ENCODE data around the gene KMT2B. TPM values are rescaled to one million over a fixed set of nuclear protein-coding genes. Genes with fewer than 3 reads are reported as not detected.

The KMT2B gene
- total and polyA plus RNA-seq, 2 of the 8 experiments (the other 6 are each of a cell fraction or from before 2014, with no cell fraction given) = 26.7 to 38.6 TPM

DNA sequence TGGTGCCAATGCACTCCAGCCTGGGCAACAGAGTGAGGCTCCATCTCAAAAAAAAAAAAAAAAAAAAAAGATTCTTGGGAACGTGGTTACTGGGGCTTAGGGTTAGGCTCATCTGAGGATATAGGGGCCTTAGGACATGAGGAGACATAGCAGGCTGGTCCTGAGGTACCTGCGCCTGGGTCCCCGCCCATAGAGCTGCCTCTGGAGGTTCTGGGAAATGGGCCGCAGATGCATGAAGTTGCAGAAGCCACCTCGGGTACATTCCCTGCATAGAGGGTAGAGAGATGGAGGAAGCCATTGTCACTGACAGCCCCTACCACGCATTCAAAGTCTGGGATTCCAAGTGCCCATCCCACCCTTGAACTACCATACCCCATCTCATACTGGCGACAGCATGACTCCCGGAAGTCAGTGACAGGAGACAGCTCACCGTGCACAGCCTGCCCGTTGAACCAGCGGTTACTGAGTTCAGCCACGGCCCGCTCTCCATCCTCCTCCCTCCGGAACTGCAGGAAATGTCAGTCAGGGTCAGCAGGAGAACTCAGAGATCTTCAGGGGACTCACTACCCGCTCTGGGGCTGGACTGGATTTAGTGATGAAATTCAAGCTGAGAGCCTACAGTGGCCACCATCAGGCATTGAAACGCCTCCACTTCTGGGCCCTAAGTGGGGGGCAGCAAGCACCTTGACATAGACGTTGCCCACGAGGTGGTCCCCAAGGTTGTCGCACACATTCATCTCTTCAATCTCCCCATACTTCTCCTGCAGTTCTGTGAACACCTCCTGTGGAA, 26.0 kb downstream of the KMT2B start (continued):
- no peak for TF ChIP-seq RNF2 (IDR thresholded peaks at IDR 0.05; ENCODE audit: borderline replicate concordance, low read depth, low read length, missing control alignments, poor library complexity, severe bottlenecking)
- no peak for TF ChIP-seq EZH2 (IDR thresholded peaks at IDR 0.05; ENCODE audit: low read depth, low read length, severe bottlenecking)
- TF ChIP-seq, protein P1, sequence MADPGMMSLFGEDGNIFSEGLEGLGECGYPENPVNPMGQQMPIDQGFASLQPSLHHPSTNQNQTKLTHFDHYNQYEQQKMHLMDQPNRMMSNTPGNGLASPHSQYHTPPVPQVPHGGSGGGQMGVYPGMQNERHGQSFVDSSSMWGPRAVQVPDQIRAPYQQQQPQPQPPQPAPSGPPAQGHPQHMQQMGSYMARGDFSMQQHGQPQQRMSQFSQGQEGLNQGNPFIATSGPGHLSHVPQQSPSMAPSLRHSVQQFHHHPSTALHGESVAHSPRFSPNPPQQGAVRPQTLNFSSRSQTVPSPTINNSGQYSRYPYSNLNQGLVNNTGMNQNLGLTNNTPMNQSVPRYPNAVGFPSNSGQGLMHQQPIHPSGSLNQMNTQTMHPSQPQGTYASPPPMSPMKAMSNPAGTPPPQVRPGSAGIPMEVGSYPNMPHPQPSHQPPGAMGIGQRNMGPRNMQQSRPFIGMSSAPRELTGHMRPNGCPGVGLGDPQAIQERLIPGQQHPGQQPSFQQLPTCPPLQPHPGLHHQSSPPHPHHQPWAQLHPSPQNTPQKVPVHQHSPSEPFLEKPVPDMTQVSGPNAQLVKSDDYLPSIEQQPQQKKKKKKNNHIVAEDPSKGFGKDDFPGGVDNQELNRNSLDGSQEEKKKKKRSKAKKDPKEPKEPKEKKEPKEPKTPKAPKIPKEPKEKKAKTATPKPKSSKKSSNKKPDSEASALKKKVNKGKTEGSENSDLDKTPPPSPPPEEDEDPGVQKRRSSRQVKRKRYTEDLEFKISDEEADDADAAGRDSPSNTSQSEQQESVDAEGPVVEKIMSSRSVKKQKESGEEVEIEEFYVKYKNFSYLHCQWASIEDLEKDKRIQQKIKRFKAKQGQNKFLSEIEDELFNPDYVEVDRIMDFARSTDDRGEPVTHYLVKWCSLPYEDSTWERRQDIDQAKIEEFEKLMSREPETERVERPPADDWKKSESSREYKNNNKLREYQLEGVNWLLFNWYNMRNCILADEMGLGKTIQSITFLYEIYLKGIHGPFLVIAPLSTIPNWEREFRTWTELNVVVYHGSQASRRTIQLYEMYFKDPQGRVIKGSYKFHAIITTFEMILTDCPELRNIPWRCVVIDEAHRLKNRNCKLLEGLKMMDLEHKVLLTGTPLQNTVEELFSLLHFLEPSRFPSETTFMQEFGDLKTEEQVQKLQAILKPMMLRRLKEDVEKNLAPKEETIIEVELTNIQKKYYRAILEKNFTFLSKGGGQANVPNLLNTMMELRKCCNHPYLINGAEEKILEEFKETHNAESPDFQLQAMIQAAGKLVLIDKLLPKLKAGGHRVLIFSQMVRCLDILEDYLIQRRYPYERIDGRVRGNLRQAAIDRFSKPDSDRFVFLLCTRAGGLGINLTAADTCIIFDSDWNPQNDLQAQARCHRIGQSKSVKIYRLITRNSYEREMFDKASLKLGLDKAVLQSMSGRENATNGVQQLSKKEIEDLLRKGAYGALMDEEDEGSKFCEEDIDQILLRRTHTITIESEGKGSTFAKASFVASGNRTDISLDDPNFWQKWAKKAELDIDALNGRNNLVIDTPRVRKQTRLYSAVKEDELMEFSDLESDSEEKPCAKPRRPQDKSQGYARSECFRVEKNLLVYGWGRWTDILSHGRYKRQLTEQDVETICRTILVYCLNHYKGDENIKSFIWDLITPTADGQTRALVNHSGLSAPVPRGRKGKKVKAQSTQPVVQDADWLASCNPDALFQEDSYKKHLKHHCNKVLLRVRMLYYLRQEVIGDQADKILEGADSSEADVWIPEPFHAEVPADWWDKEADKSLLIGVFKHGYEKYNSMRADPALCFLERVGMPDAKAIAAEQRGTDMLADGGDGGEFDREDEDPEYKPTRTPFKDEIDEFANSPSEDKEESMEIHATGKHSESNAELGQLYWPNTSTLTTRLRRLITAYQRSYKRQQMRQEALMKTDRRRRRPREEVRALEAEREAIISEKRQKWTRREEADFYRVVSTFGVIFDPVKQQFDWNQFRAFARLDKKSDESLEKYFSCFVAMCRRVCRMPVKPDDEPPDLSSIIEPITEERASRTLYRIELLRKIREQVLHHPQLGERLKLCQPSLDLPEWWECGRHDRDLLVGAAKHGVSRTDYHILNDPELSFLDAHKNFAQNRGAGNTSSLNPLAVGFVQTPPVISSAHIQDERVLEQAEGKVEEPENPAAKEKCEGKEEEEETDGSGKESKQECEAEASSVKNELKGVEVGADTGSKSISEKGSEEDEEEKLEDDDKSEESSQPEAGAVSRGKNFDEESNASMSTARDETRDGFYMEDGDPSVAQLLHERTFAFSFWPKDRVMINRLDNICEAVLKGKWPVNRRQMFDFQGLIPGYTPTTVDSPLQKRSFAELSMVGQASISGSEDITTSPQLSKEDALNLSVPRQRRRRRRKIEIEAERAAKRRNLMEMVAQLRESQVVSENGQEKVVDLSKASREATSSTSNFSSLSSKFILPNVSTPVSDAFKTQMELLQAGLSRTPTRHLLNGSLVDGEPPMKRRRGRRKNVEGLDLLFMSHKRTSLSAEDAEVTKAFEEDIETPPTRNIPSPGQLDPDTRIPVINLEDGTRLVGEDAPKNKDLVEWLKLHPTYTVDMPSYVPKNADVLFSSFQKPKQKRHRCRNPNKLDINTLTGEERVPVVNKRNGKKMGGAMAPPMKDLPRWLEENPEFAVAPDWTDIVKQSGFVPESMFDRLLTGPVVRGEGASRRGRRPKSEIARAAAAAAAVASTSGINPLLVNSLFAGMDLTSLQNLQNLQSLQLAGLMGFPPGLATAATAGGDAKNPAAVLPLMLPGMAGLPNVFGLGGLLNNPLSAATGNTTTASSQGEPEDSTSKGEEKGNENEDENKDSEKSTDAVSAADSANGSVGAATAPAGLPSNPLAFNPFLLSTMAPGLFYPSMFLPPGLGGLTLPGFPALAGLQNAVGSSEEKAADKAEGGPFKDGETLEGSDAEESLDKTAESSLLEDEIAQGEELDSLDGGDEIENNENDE (IDR thresholded peaks at IDR 0.05; ENCODE audit: insufficient replicate concordance, low read length) = no peak
- no peak for TF ChIP-seq JUN (IDR thresholded peaks at IDR 0.05; ENCODE audit: low read depth, low read length)
- TF ChIP-seq RXRA (IDR thresholded peaks at IDR 0.05; ENCODE audit: insufficient read depth, low read depth, low read length) = no peak
- TF ChIP-seq, protein P2, sequence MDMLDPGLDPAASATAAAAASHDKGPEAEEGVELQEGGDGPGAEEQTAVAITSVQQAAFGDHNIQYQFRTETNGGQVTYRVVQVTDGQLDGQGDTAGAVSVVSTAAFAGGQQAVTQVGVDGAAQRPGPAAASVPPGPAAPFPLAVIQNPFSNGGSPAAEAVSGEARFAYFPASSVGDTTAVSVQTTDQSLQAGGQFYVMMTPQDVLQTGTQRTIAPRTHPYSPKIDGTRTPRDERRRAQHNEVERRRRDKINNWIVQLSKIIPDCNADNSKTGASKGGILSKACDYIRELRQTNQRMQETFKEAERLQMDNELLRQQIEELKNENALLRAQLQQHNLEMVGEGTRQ (IDR thresholded peaks at IDR 0.05; ENCODE audit: low read length) = no peak
- TF ChIP-seq CTBP2 (IDR thresholded peaks at IDR 0.05; ENCODE audit: borderline replicate concordance, insufficient read depth, insufficient read length, low read length) = no peak
- no peak for TF ChIP-seq SIRT6 (IDR thresholded peaks at IDR 0.05; ENCODE audit: low read length)

Data from H1 (cell line).